HL-60 (cell line): ENCODE data around the gene PRCD.

Experiments used
- DNase-seq, 2 experiments: peaks; one replicate each; pipeline ENCODE4 v3.0.0-alpha.2; 2010 to 2020; ENCODE audit warnings: low read depth in 1 of 2, low spot score in 1 of 2
- H3K27ac ChIP-seq: fragments of 250-450 bp; sonication (Bioruptor Pico); replicated peaks from 2 replicates; pipeline ENCODE4 v1.5.1; 2020; ENCODE audit warnings: mild to moderate bottlenecking, moderate library complexity
- H3K27me3 ChIP-seq: fragments of 250-450 bp; sonication (Bioruptor Pico); 2 replicates; pipeline ENCODE4 v1.5.1; 2021; ENCODE audit warnings: mild to moderate bottlenecking, moderate library complexity; ENCODE audit not compliant: insufficient read depth, poor library complexity, severe bottlenecking
- H3K4me3 ChIP-seq: replicated peaks from 2 replicates; pipeline ENCODE4 v1.5.1; 2011; ENCODE audit warnings: mild to moderate bottlenecking, control low read depth, low read length; ENCODE audit not compliant: insufficient read depth
- GABPA ChIP-seq: IDR thresholded peaks from 2 replicates; pipeline ENCODE4 v1.6.1; 2012; ENCODE audit warnings: low read depth
- POLR2AphosphoS5 ChIP-seq: IDR thresholded peaks from 2 replicates; pipeline ENCODE4 v1.6.1; 2012; ENCODE audit warnings: low read depth
- REST ChIP-seq: IDR thresholded peaks from 2 replicates; pipeline ENCODE4 v1.6.1; 2012; ENCODE audit warnings: low read depth; ENCODE audit not compliant: insufficient replicate concordance
- SPI1 ChIP-seq: IDR thresholded peaks from 2 replicates; pipeline ENCODE4 v1.6.1; 2012; ENCODE audit warnings: low read depth, mild to moderate bottlenecking, borderline replicate concordance
- TF ChIP-seq, protein P1 (sequence below): IDR thresholded peaks from one replicate; pipeline ENCODE4 v1.5.1; 2011; ENCODE audit warnings: low read length, control low read depth, inconsistent platforms; ENCODE audit not compliant: insufficient read depth

Gene PRCD

DNA sequence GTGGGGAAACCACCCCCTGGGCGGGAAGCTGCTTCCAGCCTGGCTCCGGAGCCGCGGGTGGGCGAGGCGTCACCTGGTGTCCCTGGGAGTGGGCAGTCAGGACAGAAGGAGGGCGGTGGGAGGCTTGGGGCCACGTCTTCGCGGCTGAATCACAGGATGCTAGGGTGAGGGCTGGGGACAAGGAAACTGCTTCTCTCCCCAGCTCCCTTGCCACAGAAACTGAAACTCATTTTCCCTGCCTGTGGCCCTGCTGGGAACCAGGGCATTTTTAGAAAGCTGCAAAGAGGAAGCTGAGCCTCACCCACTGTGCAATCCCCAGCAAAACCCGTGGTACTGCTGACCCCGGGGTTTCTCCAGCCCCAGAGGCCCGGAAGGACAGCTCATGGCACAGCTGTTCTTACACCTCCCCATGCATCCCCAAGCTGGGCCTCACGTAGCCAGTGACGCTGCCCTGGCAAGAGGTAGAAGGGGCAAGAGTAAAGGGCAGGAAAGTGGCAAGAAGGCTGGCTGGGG, 46.8 kb upstream of the PRCD start:
- peak; percentile 86 to 95 for DNase-seq
- peak overlapping the region; percentile 91 for H3K27ac ChIP-seq
- H3K27me3 ChIP-seq, result no peaks in the 10 kb centered on the region
- peak overlapping the region; percentile 25 for H3K4me3 ChIP-seq
- TF ChIP-seq POLR2AphosphoS5 (peak; percentile 53; the same call in 1 of the 2 replicates), GABPA (0 out of 2 replicates have a peak, but pooled peaks have one; percentile 50), SPI1 (peak; percentile 69; the same call in 1 of the 2 replicates), REST (no peak)
- TF ChIP-seq, protein P1, sequence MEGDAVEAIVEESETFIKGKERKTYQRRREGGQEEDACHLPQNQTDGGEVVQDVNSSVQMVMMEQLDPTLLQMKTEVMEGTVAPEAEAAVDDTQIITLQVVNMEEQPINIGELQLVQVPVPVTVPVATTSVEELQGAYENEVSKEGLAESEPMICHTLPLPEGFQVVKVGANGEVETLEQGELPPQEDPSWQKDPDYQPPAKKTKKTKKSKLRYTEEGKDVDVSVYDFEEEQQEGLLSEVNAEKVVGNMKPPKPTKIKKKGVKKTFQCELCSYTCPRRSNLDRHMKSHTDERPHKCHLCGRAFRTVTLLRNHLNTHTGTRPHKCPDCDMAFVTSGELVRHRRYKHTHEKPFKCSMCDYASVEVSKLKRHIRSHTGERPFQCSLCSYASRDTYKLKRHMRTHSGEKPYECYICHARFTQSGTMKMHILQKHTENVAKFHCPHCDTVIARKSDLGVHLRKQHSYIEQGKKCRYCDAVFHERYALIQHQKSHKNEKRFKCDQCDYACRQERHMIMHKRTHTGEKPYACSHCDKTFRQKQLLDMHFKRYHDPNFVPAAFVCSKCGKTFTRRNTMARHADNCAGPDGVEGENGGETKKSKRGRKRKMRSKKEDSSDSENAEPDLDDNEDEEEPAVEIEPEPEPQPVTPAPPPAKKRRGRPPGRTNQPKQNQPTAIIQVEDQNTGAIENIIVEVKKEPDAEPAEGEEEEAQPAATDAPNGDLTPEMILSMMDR, result no peak

DNA sequence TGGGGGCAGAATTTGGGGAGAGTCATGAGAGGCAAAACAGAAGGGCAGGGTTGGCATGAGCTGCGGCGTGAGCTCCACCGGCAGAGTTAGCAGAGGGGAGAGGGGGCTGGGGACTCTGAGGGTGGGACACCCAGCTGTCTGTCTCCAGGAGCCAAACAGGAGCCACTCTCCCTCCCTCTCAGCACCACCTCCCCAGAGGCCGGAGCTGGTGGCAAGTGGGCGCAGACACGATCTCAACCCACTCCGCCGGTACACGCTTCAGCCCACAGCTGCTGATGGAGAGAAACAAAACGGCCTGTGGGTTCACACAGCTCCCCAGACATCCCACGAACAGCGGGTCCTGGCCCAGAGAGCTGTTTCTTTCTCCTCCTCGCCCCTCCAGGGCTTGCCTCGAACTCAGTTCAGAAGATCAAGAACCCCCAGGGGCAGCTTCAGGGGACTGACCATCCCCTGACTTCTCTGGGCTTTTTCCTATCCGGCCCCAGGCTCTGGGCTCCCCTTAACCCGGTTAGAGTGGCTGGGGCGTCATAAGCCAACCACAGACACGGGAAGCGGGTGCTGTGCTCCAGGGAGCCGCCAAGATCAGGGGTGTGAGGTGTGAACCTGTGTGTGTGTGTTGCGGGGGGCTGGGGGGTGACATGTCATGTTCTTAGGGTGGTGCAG, 46.2 kb upstream of the PRCD start:
- peak overlapping the region; percentile 91 for H3K27ac ChIP-seq
- TF ChIP-seq, protein P1, result no peak
- no peak for TF ChIP-seq REST
- TF ChIP-seq POLR2AphosphoS5, result no peak
- no peak for TF ChIP-seq GABPA
- DNase-seq, result no peak
- H3K4me3 ChIP-seq, result peak overlapping the region; percentile 3; the same call in 1 of the 2 replicates
- no peaks in the 10 kb centered on the region for H3K27me3 ChIP-seq

- Histone ChIP-seq H3K4me3 (no peak overlapping the region), H3K27me3 (no peaks in the 10 kb centered on the region), H3K27ac (no peak overlapping the region)
- no peak for TF ChIP-seq REST
- TF ChIP-seq, protein P1, result no peak
- TF ChIP-seq SPI1, result no peak
- no peak for TF ChIP-seq GABPA
- TF ChIP-seq POLR2AphosphoS5, result no peak
- DNase-seq, result no peak
These were observed 44.0 kb upstream of the PRCD start for GRCh38 chr17:76495663-76496400.
